Measurements from ENCODE around the gene MEX3B. TPM values are rescaled to one million over a fixed set of nuclear protein-coding genes. Genes with fewer than 3 reads are reported as not detected.

Gene MEX3B
- total and polyA plus RNA-seq, 9 of the 15 experiments (the other 6 are each of a cell fraction or from before 2014, with no cell fraction given): 0.94 to 12.8 (median 3.6) TPM

- TF ChIP-seq ZBTB11 (CRISPR knock-in tag; IDR thresholded peaks at IDR 0.05) (no peak), ZBTB12 (CRISPR knock-in tag; IDR thresholded peaks at IDR 0.05) (no peak)
Observed at GRCh38 chr15:82060817-82061216, 15.0 kb upstream of the MEX3B start (continued).

- H3K36me3 ChIP-seq (ENCODE audit: control insufficient read depth, insufficient read depth, low read length): no peaks in the 10 kb centered on the region
- peaks cover 10 to 23% of the 10 kb centered on the region in 2 experiments; a peak in 4 of 5 replicates for H3K27me3 ChIP-seq (ENCODE audit: control insufficient read depth in 2 of 2, insufficient read depth in 2 of 2, low read length in 2 of 2)
- WGBS (ENCODE audit: insufficient coverage, low coverage, missing lambda C conversion rate): 7% methylated on average over 2 of the region's 2 CpGs
- FAIRE-seq (no peak), ATAC-seq (no peak), DNase-seq (ENCODE audit: extremely low read depth in 1 of 4, low spot score in 3 of 4) (no peak)
- H3K27ac ChIP-seq (ENCODE audit: extremely low read depth, low read depth, low read length): no peak overlapping the region
- H3K4me1 ChIP-seq (replicated peaks in 1 of 2; ENCODE audit: control insufficient read depth in 2 of 2, insufficient read depth in 2 of 2, low read length in 2 of 2): peaks cover 0 to 3% of the 10 kb centered on the region in 2 experiments; a peak in 1 of 5 replicates
- H3K4me3 ChIP-seq: no peak overlapping the region
- intact Hi-C loops (cut with micrococcal nuclease): no loop called here
- H3K9ac ChIP-seq (ENCODE audit: insufficient read depth in 1 of 2, low read depth in 2 of 2, low read length in 2 of 2): no peak overlapping the region
- no peak overlapping the region for H2AFZ ChIP-seq (ENCODE audit: low read depth, low read length)
- H3K9me3 ChIP-seq (replicated peaks; ENCODE audit: control insufficient read depth, insufficient read depth, low read depth, low read length): no peaks in the 10 kb centered on the region
- H3K9me1 ChIP-seq (ENCODE audit: control insufficient read depth, insufficient read depth, low read length): no peaks in the 10 kb centered on the region
- ChIA-PET POLR2A (interaction anchor here (0.6 to 2.0 kb wide), 2 partner anchors 9 to 12 kb away, joined by 3 to 4 read pairs; no protein-coding TSS in a partner anchor), CTCF (ENCODE audit: low intra/inter-chr PET ratio) (no interaction called here)
- in situ Hi-C loops (cut with MboI): no loop called here
- no peak overlapping the region for H3K4me2 ChIP-seq (ENCODE audit: insufficient read depth, low read length)
- no peaks in the 10 kb centered on the region for H4K20me1 ChIP-seq (replicated peaks; ENCODE audit: control insufficient read depth, insufficient read depth, low read length)
- TF ChIP-seq PTTG1 (tag; IDR thresholded peaks at IDR 0.05; ENCODE audit: low read depth): no peak
- TF ChIP-seq TSHZ1 (CRISPR knock-in tag; IDR thresholded peaks at IDR 0.05): no peak
- TF ChIP-seq ZNF512 (tag; IDR thresholded peaks at IDR 0.05): 0 out of 2 replicates have a peak, but pooled peaks have one; percentile 36
- no peak for TF ChIP-seq SIN3B (IDR thresholded peaks at IDR 0.05; ENCODE audit: low read depth)
- peak; percentile 81 for TF ChIP-seq ZNF263 (CRISPR knock-in tag; IDR thresholded peaks at IDR 0.05; ENCODE audit: borderline replicate concordance)
- no TSS peak for BruUV-seq (replicated peaks)
- H3K79me2 ChIP-seq (ENCODE audit: control insufficient read depth, insufficient read depth, low read length): no peaks in the 10 kb centered on the region
Observed at GRCh38 chr15:82058517-82059204, 12.8 kb upstream of the MEX3B start.
